HepG2 (cell line): ENCODE measurements around the gene RNF213. TPM values are rescaled to one million over a fixed set of nuclear protein-coding genes. Genes with fewer than 3 reads are reported as not detected.

Experiments used
- FOXP1 ChIP-seq, 2 experiments: fragments of 450-650 bp in 1 of 2; IDR thresholded peaks; 2 replicates each; pipeline ENCODE4 v1.6.1; 2017 to 2018; ENCODE audit warnings: antibody characterized with exemption in 1 of 2
- KDM5A ChIP-seq: fragments of 200-600 bp; sonication (generic); IDR thresholded peaks from 2 replicates; pipeline ENCODE4 v1.7.0; 2018; ENCODE audit warnings: antibody characterized with exemption, mild to moderate bottlenecking, low read length, borderline replicate concordance
- POLR2AphosphoS2 ChIP-seq: IDR thresholded peaks from 2 replicates; pipeline ENCODE4 v1.6.1; 2011; ENCODE audit warnings: low read depth, low read length, improper control_type of control experiment
- PPARG ChIP-seq: conservative IDR thresholded peaks from 2 replicates; pipeline ENCODE4 v1.6.1; 2016; ENCODE audit warnings: missing biosample characterization, missing genetic modification reagents
- SNAPC2 ChIP-seq: sonication (generic); formaldehyde crosslinking; IDR thresholded peaks from 2 replicates; pipeline ENCODE4 v1.8.1; 2022; ENCODE audit warnings: mild to moderate bottlenecking, missing genetic modification reagents
- TCF7L2 ChIP-seq: IDR thresholded peaks from 2 replicates; pipeline ENCODE4 v1.6.1; 2011; ENCODE audit warnings: mild to moderate bottlenecking, low read depth, low read length, moderate library complexity
- ZBTB7B ChIP-seq: sonication (generic); formaldehyde crosslinking; IDR thresholded peaks from 2 replicates; pipeline ENCODE4 v1.4.0; 2020; ENCODE audit warnings: missing genetic modification reagents
- ZNF547 ChIP-seq: sonication (generic); formaldehyde crosslinking; IDR thresholded peaks from 2 replicates; pipeline ENCODE4 v1.5.1; 2020; ENCODE audit warnings: mild to moderate bottlenecking, missing genetic modification reagents
- ZNF75D ChIP-seq: sonication (generic); formaldehyde crosslinking; IDR thresholded peaks from 2 replicates; pipeline ENCODE4 v1.8.1; 2023; ENCODE audit warnings: missing genetic modification reagents, mild to moderate bottlenecking, borderline replicate concordance
- polyA plus RNA-seq, 8 experiments: library from polyadenylated mRNA; depleted of rRNA in 3 of 8; stranded (reverse) in 7 of 8; unstranded in 1 of 8; fragments of >200 nt; fragmentation: Illumina TruSeq in 4 of 8; extraction: Trizol in 4 of 8; gene quantifications; 2 replicates each; pipeline versions ENCODE4 v1.2.1 to v1.2.3, GENCODE V29; 2011 to 2016; ENCODE audit warnings: low read depth in 4 of 8, missing spikeins in 1 of 8, mixed read lengths in 1 of 8; ENCODE audit not compliant: insufficient read depth in 1 of 8
- total RNA-seq, 5 experiments: library from RNA; depleted of rRNA; stranded (reverse); fragments of >200 nt; fragmentation: Illumina TruSeq; extraction: Trizol; gene quantifications; 2 replicates each; pipeline ENCODE4 v1.2.3, GENCODE V29; 2016; ENCODE audit warnings: low read depth in 1 of 5
- TF ChIP-seq, protein P1 (sequence below): sonication (generic); formaldehyde crosslinking; IDR thresholded peaks from 2 replicates; pipeline ENCODE4; 2020; ENCODE audit warnings: missing genetic modification reagents, mild to moderate bottlenecking, borderline replicate concordance
- TF ChIP-seq, protein P2 (sequence below): sonication (generic); formaldehyde crosslinking; IDR thresholded peaks from 2 replicates; pipeline ENCODE4 v1.5.0; 2020; ENCODE audit warnings: mild to moderate bottlenecking, missing genetic modification reagents, borderline replicate concordance
- TF ChIP-seq, protein P3 (sequence below): sonication (generic); formaldehyde crosslinking; IDR thresholded peaks from 2 replicates; pipeline ENCODE4 v1.5.0; 2020; ENCODE audit warnings: mild to moderate bottlenecking, missing genetic modification reagents
- TF ChIP-seq, protein P4 (sequence below): sonication (generic); formaldehyde crosslinking; IDR thresholded peaks from 2 replicates; pipeline ENCODE4 v1.4.0; 2020; ENCODE audit warnings: missing genetic modification reagents

The RNF213 gene
- total and polyA plus RNA-seq, 2 of the 13 experiments (the other 11 are each of a cell fraction or from before 2014, with no cell fraction given), result 38.6 to 38.7 TPM

DNA sequence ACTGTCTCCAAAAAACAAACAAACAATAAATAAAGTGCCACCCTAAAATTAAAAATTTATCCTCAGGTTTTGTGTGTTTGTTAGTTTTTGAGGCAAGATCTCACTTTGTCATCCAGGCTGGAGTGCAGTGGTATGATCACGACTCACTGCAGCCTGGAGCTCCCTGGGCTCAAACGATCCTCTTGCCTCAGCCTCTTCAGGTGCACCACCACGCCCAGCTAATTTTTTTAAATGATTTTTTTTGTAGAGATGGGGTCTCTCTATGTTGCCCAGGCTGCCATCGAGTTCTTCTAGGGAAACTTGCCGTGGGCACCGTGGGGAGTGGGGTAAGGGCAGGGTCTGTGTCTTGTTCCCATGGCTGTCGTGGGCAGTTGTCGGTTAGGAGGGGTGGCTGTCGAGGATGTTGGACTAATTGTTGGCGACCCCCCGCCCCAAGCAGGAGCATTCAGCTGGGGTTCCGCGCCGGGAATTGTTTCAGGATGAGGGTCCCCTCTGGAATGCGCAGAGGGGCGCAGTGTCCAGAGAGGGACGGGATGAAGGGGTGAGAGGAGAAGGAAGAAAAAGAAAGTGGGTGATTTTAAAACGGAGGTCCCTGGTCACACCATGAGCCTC, 1.1 kb upstream of the RNF213 start (continued):
- TF ChIP-seq, protein P1, sequence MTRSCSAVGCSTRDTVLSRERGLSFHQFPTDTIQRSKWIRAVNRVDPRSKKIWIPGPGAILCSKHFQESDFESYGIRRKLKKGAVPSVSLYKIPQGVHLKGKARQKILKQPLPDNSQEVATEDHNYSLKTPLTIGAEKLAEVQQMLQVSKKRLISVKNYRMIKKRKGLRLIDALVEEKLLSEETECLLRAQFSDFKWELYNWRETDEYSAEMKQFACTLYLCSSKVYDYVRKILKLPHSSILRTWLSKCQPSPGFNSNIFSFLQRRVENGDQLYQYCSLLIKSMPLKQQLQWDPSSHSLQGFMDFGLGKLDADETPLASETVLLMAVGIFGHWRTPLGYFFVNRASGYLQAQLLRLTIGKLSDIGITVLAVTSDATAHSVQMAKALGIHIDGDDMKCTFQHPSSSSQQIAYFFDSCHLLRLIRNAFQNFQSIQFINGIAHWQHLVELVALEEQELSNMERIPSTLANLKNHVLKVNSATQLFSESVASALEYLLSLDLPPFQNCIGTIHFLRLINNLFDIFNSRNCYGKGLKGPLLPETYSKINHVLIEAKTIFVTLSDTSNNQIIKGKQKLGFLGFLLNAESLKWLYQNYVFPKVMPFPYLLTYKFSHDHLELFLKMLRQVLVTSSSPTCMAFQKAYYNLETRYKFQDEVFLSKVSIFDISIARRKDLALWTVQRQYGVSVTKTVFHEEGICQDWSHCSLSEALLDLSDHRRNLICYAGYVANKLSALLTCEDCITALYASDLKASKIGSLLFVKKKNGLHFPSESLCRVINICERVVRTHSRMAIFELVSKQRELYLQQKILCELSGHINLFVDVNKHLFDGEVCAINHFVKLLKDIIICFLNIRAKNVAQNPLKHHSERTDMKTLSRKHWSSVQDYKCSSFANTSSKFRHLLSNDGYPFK (CRISPR knock-in tag), result peak; percentile 14; the same call in 1 of the 2 replicates
- TF ChIP-seq ZNF75D, result no peak
- TF ChIP-seq, protein P2, sequence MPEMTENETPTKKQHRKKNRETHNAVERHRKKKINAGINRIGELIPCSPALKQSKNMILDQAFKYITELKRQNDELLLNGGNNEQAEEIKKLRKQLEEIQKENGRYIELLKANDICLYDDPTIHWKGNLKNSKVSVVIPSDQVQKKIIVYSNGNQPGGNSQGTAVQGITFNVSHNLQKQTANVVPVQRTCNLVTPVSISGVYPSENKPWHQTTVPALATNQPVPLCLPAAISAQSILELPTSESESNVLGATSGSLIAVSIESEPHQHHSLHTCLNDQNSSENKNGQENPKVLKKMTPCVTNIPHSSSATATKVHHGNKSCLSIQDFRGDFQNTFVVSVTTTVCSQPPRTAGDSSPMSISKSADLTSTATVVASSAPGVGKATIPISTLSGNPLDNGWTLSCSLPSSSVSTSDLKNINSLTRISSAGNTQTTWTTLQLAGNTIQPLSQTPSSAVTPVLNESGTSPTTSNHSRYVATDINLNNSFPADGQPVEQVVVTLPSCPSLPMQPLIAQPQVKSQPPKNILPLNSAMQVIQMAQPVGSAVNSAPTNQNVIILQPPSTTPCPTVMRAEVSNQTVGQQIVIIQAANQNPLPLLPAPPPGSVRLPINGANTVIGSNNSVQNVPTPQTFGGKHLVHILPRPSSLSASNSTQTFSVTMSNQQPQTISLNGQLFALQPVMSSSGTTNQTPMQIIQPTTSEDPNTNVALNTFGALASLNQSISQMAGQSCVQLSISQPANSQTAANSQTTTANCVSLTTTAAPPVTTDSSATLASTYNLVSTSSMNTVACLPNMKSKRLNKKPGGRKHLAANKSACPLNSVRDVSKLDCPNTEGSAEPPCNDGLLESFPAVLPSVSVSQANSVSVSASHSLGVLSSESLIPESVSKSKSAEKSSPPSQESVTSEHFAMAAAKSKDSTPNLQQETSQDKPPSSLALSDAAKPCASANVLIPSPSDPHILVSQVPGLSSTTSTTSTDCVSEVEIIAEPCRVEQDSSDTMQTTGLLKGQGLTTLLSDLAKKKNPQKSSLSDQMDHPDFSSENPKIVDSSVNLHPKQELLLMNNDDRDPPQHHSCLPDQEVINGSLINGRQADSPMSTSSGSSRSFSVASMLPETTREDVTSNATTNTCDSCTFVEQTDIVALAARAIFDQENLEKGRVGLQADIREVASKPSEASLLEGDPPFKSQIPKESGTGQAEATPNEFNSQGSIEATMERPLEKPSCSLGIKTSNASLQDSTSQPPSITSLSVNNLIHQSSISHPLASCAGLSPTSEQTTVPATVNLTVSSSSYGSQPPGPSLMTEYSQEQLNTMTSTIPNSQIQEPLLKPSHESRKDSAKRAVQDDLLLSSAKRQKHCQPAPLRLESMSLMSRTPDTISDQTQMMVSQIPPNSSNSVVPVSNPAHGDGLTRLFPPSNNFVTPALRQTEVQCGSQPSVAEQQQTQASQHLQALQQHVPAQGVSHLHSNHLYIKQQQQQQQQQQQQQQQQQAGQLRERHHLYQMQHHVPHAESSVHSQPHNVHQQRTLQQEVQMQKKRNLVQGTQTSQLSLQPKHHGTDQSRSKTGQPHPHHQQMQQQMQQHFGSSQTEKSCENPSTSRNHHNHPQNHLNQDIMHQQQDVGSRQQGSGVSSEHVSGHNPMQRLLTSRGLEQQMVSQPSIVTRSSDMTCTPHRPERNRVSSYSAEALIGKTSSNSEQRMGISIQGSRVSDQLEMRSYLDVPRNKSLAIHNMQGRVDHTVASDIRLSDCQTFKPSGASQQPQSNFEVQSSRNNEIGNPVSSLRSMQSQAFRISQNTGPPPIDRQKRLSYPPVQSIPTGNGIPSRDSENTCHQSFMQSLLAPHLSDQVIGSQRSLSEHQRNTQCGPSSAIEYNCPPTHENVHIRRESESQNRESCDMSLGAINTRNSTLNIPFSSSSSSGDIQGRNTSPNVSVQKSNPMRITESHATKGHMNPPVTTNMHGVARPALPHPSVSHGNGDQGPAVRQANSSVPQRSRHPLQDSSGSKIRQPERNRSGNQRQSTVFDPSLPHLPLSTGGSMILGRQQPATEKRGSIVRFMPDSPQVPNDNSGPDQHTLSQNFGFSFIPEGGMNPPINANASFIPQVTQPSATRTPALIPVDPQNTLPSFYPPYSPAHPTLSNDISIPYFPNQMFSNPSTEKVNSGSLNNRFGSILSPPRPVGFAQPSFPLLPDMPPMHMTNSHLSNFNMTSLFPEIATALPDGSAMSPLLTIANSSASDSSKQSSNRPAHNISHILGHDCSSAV, result no peak
- TF ChIP-seq, protein P3, sequence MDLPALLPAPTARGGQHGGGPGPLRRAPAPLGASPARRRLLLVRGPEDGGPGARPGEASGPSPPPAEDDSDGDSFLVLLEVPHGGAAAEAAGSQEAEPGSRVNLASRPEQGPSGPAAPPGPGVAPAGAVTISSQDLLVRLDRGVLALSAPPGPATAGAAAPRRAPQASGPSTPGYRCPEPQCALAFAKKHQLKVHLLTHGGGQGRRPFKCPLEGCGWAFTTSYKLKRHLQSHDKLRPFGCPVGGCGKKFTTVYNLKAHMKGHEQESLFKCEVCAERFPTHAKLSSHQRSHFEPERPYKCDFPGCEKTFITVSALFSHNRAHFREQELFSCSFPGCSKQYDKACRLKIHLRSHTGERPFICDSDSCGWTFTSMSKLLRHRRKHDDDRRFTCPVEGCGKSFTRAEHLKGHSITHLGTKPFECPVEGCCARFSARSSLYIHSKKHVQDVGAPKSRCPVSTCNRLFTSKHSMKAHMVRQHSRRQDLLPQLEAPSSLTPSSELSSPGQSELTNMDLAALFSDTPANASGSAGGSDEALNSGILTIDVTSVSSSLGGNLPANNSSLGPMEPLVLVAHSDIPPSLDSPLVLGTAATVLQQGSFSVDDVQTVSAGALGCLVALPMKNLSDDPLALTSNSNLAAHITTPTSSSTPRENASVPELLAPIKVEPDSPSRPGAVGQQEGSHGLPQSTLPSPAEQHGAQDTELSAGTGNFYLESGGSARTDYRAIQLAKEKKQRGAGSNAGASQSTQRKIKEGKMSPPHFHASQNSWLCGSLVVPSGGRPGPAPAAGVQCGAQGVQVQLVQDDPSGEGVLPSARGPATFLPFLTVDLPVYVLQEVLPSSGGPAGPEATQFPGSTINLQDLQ, result no peak
- 0 out of 2 replicates have a peak, but pooled peaks have one; percentile 41 for TF ChIP-seq ZNF547 (CRISPR knock-in tag)
- TF ChIP-seq KDM5A, result no peak
- no peak for TF ChIP-seq SNAPC2
- TF ChIP-seq ZBTB7B (CRISPR knock-in tag), result no peak
- TF ChIP-seq FOXP1 (IDR thresholded peaks at IDR 0.05), result no peak
- TF ChIP-seq FOXP1 (CRISPR knock-in tag; IDR thresholded peaks at IDR 0.05), result no peak
- no peak for TF ChIP-seq PPARG (CRISPR knock-in tag)
- TF ChIP-seq, protein P4, sequence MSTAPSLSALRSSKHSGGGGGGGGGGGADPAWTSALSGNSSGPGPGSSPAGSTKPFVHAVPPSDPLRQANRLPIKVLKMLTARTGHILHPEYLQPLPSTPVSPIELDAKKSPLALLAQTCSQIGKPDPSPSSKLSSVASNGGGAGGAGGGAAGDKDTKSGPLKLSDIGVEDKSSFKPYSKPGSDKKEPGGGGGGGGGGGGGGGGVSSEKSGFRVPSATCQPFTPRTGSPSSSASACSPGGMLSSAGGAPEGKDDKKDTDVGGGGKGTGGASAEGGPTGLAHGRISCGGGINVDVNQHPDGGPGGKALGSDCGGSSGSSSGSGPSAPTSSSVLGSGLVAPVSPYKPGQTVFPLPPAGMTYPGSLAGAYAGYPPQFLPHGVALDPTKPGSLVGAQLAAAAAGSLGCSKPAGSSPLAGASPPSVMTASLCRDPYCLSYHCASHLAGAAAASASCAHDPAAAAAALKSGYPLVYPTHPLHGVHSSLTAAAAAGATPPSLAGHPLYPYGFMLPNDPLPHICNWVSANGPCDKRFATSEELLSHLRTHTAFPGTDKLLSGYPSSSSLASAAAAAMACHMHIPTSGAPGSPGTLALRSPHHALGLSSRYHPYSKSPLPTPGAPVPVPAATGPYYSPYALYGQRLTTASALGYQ (CRISPR knock-in tag), result no peak
- no peak for TF ChIP-seq TCF7L2
- no peak for TF ChIP-seq POLR2AphosphoS2
